ENCODE results near the gene DAP.

DNA sequence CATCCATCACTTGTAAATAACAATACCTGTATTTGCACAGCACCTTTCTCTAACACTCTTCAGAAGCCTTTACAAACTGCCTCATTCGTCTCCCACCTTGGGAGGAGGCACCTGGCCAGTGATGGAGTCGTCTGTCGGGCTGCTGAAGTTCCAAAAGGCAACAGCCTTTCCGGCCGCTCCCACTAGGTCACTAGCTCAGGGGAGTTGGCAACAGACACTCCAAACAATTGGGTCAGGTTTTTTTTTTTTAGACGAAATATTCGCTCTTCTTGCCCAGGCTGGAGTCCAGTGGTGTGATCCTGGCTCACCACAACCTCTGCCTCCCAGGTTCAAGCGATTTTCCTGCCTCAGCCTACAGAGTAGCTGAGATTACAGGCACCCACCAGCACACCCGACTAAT, 4.0 kb downstream of the DAP start:
- TF ChIP-seq POLR2A (IDR thresholded peaks at IDR 0.05; ENCODE audit: low read depth, low read length) (no peak), POLR2AphosphoS5 (IDR thresholded peaks at IDR 0.05; ENCODE audit: low read depth, low read length) (no peak), TAF1 (IDR thresholded peaks at IDR 0.05; ENCODE audit: low read depth, low read length) (no peak), SPI1 (IDR thresholded peaks at IDR 0.05; ENCODE audit: low read depth, low read length) (no peak), PAX5 (IDR thresholded peaks at IDR 0.05; ENCODE audit: insufficient read depth, low read length, severe bottlenecking) (no peak), POU2F2 (IDR thresholded peaks at IDR 0.05; ENCODE audit: low read depth, low read length) (no peak)

Measured in GM12891 (cell line).